Measurements from ENCODE around the gene TDRD1.

Gene TDRD1

DNA sequence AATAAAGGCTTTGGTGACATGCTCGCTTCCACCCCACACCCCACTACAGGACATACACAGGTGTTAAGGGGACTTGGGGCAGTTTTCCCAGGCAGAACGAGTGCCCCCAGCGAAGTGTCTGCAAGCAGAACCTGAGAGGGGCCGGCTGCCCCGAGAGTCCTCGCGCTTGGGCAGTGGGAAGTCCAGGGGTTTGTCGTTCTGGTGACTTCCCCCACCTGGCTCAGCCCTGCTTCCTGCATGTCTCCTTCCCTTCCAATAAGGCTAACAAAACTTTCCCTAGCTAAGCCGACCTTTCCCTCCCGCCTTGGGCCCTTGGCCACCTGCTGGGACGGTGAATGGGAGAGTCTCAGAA is 60.8 kb downstream of the TDRD1 start:
- DNase-seq: no peak

DNA sequence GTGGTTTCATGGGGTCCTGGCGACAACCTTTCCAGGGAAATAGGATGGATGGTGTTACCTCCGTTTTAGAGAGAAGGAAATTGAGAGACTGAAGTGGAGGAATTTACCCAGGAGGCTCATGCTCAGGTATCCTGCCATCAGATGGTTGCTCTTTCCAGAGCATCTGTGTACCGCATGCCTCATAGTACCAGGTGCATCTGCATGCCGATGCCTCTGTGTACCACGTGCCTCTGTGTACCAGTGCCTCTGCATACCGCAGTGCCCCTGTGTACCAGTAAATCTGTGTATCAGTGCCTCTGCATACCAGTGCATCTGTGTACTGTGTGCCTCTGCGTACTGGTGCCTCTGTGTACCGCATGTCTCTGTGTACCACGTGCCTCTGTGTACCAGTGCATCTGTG is 63.1 kb downstream of the TDRD1 start:
- no peak for DNase-seq

DNA sequence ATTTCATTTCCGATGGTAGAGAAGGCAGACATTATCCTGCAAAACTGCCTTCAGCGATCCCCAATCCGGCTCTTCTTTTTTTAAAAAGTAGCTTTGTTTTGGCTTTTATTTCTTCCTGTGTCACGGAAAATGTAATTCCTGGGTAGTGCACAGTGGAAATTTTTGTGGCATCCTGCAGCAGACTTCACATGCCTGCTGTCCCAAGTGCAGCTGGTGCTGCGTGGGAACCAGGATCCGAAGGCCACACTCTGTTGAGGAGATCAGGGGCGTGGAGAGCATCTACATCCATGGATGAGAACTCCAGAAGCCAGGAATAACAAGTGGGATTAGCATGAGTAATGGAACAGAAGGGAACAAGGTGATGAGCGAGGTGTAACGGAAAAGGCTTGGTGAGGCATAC is 64.5 kb downstream of the TDRD1 start:
- DNase-seq: no peak

DNA sequence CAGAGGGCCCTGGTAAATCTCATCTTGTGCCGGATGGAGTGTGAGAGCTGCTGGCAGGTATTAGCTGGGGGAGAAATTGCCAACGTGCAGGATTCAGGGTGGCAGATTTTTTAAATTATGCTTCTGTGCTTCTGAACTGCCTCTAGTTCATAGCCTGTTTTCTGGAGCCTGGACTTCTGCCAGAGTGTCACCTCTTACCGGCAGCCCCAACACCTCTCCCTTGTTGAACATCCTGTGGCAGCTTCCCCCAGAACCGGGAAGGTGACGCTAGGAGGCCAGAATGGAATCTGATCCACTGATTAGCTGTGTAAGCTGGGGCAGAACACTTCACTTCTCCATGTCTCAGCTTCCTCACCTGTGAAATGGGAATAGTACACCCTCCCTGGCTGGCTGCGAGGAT is 65.0 kb downstream of the TDRD1 start:
- no peak for DNase-seq

DNA sequence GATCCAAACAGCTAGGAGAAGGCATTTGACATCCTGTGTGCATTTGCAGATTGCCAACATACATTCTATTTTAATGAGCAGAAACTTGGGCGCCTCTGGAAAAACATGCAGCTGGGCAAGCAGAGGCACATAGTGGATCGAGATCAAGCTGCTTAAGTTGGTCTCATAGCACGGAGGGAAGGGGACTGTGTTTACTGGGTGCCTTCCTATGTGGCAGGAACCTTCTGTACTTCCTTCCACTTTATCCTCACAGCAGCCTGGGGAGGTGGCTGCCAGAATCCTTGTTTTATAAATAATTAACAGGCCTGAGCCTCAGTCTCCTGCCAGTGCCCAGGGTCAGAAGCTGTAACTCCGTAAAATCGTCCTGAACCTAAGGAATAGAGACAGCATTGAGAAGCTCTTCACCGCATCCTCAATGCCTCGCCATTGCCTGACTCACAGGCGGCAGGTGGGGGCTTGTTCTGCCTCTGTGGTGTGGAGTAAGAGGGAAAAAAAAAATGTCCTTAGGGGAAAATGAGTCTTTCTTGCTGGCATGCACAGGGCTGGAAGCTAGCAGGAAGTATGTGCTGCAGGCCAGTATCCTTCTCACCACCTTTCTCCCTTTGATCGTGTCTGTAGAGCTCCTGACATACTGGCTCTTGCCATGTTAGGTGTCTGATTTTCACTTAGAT is 66.1 kb downstream of the TDRD1 start:
- DNase-seq: no peak

DNA sequence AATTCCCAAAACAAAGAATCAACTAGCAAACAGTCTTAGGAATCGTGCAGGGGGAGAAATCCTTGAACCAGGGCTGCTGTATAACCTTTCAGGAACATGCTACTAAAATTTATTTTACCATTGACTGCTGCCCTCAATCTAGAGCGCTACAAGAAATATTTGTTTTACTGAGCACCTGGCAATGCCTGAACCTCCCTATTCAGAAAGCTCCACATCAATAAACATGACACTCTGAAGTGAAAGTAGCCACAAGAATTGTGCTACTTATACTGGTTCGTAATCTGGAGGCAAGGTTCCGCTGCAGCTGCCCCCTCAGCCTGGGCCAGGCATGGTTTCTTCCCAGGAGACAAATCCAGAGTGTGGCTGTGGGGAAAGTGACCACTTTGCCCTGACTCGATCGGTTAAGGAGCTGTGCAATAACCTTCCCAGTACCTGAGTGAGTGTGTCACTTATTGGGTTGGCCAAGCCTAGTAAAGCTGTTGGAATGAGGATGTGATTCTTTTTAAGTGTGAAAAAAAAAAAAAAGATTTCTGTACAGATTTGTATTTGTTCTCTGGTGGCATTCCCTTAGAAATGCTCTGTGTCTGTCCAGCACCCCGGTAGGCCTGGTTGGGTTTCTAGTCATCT is 67.6 kb downstream of the TDRD1 start:
- no peak for DNase-seq

DNA sequence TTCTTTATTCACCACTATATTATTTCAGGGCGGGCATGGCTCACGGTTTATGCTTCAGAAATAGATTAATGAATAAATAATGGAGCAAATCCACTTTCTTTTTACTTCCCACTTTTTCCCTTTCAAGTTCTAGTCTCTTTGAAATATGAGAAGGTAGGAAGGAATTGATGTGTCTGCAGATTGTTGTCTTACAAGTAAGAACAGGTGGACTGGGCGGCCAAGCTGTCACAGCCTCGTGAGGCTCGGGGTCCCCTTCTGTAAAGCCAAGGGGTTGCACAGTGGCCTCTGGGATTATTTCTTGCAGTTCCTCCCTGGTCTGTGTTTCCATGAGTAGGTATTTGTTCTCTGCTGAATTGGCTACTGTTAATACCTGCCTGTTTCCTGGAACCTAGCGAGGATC is 71.1 kb downstream of the TDRD1 start:
- DNase-seq: no peak

DNA sequence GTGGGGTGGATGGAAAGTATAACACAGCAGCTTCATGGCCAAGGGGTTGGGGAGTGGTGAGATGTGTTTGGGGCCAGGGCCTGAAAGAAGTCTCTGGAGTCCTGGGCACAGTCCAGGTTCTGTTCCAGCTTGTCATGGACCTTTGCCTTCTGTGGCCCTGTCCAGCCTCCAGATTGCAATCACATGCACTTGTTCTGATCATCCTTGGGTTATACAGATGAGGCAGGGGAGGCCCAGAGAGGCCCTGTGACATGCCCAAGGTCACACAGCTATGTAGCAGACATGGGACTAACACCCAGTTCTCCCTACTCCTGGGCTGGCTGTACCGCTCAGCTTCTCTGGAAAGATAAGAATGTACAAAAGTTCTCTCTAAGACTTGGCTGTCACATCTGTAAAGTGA is 71.6 kb downstream of the TDRD1 start:
- DNase-seq: no peak

DNA sequence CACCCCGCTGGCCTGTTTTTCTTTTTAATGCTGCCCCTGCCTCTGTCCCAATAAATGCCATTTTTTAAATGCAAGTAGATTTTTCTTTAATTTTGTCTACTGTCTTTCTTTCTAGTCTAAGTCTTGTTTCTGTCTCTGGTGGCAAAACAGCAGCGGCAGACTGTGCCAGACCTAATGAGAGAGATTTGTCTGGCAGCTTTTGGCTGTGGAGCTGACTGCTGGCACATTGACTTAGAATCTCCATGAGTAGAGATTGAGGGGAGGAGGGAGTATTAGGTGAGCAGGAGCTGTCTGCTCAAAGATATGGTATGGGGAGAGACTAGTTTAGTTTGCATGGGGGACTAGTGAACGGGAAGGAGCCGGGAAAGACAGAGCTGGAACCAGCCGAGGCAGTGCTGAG is 72.9 kb downstream of the TDRD1 start:
- no peak for DNase-seq

DNA sequence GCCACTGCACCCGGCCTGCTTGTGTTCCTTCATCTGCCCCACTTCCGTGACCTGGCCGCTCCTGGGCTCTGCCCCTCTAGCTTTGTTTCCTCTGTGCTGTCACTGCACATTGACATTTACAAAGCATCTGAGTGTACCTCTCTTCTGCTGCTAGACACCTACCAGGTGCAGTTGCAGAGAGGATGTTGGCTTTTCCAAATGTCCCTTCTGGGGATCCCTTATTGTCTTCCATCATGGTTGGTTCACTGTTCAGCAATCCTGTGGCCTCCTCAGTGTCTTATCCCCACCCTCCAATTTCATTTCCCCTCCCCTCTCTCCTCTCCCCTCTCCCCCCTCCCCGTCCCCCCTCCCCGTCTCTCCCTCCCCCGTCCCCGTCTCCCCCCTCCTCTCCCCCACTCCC is 73.7 kb downstream of the TDRD1 start:
- DNase-seq: no peak

DNA sequence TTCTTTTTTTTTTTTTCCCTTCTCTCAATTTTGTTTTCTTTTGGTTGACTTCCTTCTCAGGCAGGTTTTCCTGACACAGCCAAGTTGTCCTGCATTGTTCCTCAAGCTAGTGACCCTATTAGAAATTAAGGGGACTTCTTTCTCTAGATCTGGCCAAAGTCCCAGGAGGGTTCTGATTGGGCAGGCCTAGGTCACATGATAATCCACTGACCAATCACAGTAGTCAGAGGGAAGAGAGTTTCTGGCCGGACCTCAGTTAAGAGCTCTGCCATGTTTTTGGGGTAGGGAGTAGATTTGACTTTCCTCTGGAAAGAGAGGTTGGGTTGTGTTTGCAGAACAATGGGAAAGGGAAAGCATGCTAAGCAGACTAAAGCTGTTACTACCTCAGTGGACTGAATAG is 76.1 kb downstream of the TDRD1 start:
- DNase-seq: no peak

DNA sequence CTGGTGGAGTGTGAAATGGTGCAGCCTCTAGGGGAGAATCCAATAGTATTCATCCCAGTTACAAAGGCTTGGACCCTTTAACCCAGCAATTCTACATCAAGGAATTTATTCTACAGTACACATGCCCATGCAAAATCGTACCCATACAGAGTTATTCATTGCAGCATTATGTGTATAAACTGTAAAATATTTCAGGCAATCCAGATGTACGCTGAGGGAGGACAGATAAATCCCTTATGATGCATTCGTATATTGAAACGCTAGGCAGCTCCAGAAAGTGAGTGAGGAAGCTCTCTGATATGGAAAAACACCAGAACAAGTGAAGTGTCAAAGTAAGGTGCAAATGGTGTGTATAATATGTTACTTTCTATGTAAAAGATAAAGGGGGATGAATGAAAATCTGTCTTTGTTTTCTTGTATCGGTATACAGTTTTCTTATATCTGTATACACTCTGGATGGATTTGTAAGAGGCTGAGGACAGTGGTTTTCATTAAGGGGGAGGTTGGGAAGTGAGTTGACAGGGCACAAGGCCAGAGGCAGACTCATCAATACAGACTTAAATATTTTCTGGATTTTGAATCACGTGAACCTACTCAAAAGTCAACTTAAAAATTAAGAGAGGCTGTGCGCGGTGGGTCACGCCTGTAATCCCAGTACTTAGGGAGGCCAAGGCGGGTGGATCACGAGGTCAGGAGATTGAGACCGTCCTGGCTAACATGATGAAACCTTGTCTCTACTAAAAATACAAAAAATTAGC is 77.0 kb downstream of the TDRD1 start:
- DNase-seq: no peak

DNA sequence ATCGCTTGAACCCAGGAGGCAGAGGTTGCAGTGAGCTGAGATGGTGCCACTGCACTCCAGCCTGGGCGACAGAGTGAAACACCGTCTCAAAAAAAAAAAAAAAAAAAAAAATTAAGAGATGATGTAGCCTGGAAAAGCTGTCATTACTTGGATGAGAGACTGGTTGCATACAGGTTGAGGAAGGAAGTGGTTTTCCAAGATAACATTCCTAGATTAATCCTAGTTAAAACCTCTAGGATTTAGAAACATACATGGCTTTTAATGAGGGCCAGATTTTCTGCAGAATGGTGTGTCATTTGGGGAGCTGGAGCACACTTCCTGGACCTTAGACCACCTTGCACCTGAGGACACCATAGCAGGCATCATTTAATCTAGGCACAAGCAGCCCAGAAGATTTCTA is 77.7 kb downstream of the TDRD1 start:
- no peak for DNase-seq

DNA sequence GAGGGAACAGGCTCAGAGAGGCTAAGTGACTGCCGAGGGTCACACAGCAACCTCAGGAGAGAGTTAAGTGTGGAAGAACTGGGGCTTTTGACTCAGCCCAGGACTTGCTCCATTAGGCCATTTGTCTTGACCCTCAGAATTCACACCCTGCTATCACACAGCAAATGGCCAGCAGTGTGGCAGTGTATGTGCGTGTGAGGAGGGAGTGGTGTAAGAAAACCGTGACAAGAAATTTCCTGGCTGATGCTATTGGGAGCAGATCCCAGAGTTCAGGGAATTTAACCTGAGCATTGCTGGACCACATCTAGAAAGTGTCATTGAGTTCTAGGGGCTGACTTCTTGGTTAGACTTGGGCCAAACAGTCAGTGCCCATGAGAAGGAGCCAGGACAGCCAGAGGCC is 78.3 kb downstream of the TDRD1 start:
- no peak for DNase-seq

DNA sequence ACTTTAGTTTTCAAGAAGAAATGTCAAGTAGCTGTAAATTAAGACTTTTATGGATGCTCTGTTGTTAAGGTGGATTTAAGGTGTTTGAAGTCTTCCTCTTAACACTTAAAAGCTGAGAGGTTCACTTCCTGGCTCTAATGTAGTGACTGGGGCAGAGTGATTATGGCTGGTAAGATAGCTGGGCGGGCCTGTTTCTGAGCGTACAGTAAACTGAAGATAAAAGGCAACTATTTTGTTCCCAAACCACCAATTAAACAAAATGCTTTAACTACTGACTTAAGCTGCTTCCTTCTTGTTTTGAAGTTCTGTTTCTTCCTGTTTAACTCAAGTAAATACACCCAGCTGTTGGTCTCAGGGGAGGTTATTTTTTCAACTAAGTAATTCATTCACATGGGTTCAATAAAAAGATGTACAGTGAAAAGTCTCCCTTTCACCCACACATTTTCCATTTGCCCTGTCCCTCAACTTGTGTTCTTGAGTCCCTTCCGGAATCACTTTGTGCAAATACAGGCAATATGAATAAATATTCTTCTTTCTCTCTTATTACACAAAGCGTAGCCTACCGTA is 79.2 kb downstream of the TDRD1 start:
- no peak for DNase-seq

DNA sequence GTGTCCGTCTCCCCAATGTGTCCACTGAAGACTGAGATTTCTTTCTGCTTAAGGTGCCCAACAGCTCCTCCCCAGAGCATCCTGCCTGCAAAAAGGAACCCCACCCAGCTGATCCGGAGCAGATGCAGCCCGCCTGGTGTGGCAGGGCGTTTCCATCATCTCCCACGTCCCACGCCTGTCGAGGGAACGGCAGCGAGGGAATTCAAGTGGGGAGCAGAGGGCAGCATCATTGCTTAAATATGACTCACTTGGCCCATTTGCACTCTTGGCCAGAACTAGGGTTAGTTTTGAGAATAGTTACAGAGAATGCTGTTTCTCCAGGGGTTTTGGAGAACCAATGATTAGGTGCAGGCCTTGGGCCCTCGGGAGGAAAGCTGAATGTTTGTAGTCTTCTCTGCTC is 80.7 kb downstream of the TDRD1 start:
- DNase-seq: no peak

DNA sequence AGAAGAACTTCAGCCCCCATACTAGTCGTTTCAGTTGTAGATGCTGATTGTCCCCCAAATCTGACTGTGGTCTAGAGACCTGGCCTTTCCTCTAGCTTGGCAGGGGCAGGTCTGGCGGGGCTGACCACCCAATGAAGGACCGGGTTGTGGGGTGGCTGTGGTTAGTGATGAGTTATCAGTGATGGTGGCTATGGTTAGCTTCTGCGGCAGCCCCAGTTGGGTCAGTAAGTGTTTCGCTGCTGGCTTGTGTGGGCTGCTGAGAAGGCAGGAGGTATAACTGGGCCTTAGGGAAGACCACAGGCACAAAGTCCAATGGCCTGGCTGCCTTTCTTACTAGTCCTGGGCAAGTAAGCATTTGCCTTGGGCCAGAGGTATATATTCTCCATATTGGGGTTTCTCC is 81.2 kb downstream of the TDRD1 start:
- DNase-seq: no peak

DNA sequence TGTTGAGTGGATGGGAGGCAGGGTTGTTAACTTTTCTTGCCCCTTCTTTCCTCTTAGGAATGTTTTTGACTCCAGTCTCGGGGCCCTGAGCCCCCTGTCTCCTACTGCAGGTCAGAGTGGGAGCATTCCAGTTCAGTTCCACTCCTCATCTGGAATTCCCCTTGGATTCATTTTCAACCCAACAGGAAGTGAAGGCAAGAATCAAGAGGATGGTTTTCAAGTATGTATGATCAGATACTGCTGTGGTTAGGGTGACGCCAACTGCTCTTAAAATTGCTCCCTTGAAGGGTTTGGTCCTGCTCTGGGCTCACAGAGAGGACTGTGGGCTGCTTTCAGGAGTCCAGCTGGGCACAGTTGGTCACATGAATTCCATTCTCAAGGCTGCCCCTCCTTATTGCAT is 81.9 kb downstream of the TDRD1 start:
- no peak for DNase-seq

DNA sequence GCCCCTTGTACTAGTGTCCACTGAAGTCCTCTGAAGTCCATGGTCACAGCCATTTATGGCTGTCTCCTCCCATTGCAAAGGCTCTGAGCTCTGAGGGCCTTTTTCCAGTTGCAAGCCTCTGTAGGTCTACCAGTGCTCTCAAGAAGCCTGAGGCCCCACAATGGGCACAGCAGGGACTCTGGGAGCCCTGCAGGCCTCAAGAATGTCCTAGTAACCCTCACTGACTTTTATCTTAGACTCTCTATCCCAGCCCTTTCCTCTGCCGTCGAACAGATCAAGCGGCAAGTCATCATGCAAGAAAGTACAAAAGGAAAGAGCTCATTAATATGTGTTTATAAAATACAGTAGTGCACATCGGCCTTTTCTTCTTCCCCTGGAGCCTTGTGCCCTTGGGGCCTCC is 83.3 kb downstream of the TDRD1 start:
- DNase-seq: no peak

DNA sequence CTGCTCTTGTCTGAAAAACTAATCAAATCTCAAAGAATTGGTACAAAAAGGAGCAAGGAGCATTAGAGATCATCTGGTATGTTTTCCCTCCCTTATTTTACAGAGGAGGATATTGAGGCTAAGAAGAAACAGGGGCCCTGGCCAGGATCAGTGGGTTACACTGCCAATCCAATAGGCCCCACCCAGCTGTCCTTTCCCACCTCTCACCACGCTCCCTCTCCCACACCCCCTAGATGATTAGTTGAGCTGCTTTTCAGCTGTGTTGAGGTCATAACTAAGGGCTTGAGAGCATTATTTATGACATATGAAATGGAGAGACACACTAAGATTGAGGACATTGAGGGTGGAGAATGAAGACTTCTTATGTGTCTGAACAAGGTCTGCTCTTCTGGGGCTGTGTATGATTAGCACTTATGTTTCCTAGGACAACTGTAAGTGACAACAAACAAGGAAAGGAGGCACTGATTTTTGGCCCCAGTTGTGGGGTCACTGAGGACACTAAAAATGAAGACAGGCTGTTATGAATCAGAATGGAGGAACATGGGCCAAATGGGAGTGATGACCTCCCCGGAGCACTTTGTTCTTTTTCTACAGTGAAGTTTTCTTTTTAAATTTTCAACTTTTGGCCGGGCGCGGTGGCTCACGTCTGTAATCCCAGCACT is 86.4 kb downstream of the TDRD1 start:
- DNase-seq: no peak

DNA sequence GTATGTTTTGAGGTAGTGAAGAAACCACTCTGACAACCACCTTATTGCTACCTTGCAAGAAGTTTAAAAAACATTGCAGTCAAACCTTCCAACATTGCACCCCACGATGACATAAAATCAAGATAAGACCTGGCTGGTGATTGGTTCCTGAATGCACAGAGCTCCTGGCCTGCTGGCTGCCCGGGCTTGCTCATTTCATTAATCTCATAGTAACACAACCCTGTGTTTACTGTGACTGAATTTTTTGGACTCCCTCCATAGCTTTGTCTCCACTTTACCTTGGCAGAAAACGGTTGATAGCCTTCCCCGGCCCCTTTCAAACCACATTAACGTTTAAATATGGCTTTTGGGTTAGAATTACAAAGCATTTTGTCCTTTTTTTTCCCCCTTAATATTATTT is 87.4 kb downstream of the TDRD1 start:
- no peak for DNase-seq

DNA sequence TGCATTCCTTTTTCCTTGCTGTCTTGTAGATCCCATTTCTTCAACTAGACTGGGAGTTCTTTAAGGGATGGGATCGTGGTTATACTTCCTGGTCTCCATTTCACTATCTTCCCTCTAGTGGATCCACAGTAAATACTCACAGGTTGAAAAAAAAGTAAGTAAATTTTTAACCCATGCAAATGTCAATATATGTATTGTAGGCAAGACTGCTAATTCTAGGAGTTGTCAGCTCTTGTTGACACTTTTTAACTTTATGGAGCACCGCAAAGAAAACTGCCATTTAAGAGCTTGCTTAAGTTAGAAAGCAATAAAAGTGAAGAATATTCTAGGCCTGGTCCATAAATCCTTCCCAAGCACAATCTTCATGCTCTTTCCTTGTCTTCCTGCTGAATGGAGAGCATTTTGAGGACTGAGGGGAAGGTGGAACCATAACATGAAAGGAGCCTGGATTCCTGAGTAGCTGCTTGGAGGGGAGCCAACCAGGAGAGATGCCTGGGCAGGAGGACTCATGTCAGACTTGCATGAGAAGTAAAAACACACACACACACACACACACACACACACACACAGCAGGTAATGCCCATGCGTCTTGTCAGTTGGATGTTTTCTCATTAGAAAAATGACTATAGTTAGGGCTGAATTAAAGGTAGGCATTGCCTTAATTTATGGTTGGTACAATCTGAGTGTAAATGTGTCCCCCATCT is 92.1 kb downstream of the TDRD1 start:
- DNase-seq: no peak

DNA sequence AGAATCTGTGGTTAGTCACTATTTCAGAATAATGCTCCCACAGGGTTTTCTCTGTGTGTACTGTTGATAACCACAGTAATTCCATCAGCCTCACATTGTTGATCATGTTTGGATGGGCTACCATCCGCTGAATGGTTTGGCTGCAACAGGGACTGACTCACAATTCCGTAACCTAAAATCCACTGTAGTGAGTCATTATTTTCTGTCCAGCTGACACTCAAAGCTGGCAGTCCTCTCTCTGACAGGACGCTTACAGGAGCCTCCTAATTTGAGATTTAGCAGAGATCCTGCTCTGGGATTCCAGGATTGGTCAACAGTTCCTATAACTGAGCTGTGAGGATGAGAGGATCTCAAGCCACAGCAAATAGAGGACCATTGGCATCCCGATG is 92.6 kb downstream of the TDRD1 start:
- DNase-seq: no peak

All from NCI-H526 treated with DMSO at 0.1 percent for 48 hours (cell line).